IPS-18c (cell line): ENCODE measurements around the gene SHISA8.

Experiments used
- H3K4me3 ChIP-seq: 2 replicates; pipeline ENCODE4 v1.7.0; 2013; ENCODE audit warnings: low read depth, mild to moderate bottlenecking, low read length, moderate library complexity; ENCODE audit not compliant: insufficient read depth
- H3K9me3 ChIP-seq: one replicate; pipeline ENCODE4 v1.6.1; 2013; ENCODE audit warnings: mild to moderate bottlenecking, low read length, moderate library complexity; ENCODE audit not compliant: control insufficient read depth, insufficient read depth

SHISA8 gene

GRCh38 chr22:41908411-41909309, 6.2 kb downstream of the SHISA8 start:
- H3K4me3 ChIP-seq, result no peak overlapping the region
- peaks cover 2% of the 10 kb centered on the region for H3K9me3 ChIP-seq

GRCh38 chr22:41907436-41908401, 7.2 kb downstream of the SHISA8 start:
- H3K9me3 ChIP-seq, result peaks cover 2% of the 10 kb centered on the region
- H3K4me3 ChIP-seq, result no peak overlapping the region

GRCh38 chr22:41906822-41907221, 8.1 kb downstream of the SHISA8 start:
- Histone ChIP-seq H3K4me3 (no peak overlapping the region), H3K9me3 (no peaks in the 10 kb centered on the region)

GRCh38 chr22:41905411-41906202, 9.3 kb downstream of the SHISA8 start:
- H3K4me3 ChIP-seq, result no peak overlapping the region
- no peaks in the 10 kb centered on the region for H3K9me3 ChIP-seq

GRCh38 chr22:41904450-41905410, 10.1 kb downstream of the SHISA8 start:
- Histone ChIP-seq H3K9me3 (no peaks in the 10 kb centered on the region), H3K4me3 (no peak overlapping the region)

- H3K4me3 ChIP-seq, result no peak overlapping the region
Measured at GRCh38 chr22:41902932-41903421, 11.9 kb downstream of the SHISA8 start.

GRCh38 chr22:41902016-41902415, 12.9 kb downstream of the SHISA8 start:
- no peak overlapping the region for H3K4me3 ChIP-seq
- no peaks in the 10 kb centered on the region for H3K9me3 ChIP-seq

More at GRCh38 chr22:41902932-41903421, 11.9 kb downstream of the SHISA8 start:
- no peaks in the 10 kb centered on the region for H3K9me3 ChIP-seq

GRCh38 chr22:41900652-41901312, 14.1 kb downstream of the SHISA8 start:
- no peaks in the 10 kb centered on the region for H3K9me3 ChIP-seq
- no peak overlapping the region for H3K4me3 ChIP-seq

- no peak overlapping the region for H3K4me3 ChIP-seq
- no peaks in the 10 kb centered on the region for H3K9me3 ChIP-seq
Measured at GRCh38 chr22:41899992-41900651, 14.8 kb downstream of the SHISA8 start.

- Histone ChIP-seq H3K9me3 (no peaks in the 10 kb centered on the region), H3K4me3 (no peak overlapping the region)
Measured at GRCh38 chr22:41899110-41899509, 15.8 kb downstream of the SHISA8 start.

GRCh38 chr22:41898645-41899044, 16.2 kb downstream of the SHISA8 start:
- no peak overlapping the region for H3K4me3 ChIP-seq
- H3K9me3 ChIP-seq, result no peaks in the 10 kb centered on the region

- H3K4me3 ChIP-seq, result no peak overlapping the region
- H3K9me3 ChIP-seq, result peaks cover 2% of the 10 kb centered on the region
Measured at GRCh38 chr22:41893591-41894375, 21.1 kb downstream of the SHISA8 start.

GRCh38 chr22:41892721-41893120, 22.2 kb downstream of the SHISA8 start:
- no peak overlapping the region for H3K4me3 ChIP-seq
- peaks cover 2% of the 10 kb centered on the region for H3K9me3 ChIP-seq

GRCh38 chr22:41891407-41891806, 23.5 kb downstream of the SHISA8 start:
- Histone ChIP-seq H3K9me3 (peaks cover 2% of the 10 kb centered on the region), H3K4me3 (no peak overlapping the region)
